Hematopoietic multipotent progenitor cell treated with erythropoietin and hydrocortisone succinate and interleukin-3 and kit ligand, for 8 days (in vitro differentiated cells): ENCODE results near the gene ARFGEF3.
A peak's percentile ranks its signal among the peaks of the same experiment; 100 is the strongest.
"Not testable (repeated sequence)": the region's sequence is repeated elsewhere in the genome, so short reads cannot be mapped to it uniquely, and the experiment has no call there.

Experiments
- DNase-seq: peaks from one replicate; pipeline ENCODE4 v3.0.0-alpha.2; 2015

The ARFGEF3 gene

DNA sequence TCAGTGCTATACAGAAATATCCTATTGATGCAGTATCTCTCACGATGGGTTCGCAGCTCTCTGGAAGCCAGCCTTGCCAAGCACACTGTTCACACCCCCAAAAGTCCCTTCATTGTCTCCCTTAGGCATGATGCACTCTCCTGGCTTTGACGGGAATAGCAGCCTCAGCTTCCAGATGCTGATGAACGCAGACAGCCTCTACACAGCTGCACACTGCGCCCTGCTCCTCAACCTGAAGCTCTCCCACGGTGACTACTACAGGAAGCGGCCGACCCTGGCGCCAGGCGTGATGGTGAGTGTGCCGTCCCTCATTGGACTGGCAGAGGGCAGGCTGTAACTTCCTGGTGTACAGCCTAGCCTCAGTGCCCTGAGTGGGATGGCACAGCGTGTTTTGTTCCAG is 116.6 kb downstream of the ARFGEF3 start:
- DNase-seq, result no peak

DNA sequence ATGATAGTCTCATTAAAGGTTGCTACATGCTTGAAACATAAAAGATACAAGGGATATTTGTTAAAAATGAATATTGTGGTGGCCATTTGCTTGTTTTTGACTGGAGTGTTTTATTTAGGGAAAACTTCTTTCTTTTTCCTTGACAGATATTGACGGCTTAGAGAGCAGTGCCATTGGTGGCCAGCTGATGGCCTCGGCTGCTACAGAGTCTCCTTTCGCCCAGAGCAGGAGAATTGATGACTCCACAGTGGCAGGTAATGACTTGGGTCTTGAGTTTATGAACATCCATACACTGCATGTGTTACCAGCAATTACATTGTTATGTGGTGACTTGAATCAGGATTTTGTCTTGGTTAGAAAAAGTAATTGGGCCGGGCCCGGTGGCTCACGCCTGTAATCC is 124.1 kb downstream of the ARFGEF3 start:
- DNase-seq, result no peak

DNA sequence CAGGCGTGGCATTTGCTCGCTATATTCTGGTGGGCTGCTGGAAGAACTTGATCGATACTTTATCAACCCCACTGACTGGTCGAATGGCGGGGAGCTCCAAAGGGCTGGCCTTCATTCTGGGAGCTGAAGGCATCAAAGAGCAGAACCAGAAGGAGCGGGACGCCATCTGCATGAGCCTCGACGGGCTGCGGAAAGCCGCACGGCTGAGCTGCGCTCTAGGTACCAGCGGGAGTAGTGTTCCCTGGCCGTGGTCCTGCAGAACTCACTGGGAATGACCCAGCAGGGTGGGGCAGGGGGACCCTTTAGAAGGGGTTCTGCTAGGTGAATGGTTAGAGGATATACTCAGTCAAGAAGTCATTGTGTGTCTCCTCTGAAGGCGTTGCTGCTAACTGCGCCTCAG is 125.0 kb downstream of the ARFGEF3 start:
- DNase-seq, result no peak

DNA sequence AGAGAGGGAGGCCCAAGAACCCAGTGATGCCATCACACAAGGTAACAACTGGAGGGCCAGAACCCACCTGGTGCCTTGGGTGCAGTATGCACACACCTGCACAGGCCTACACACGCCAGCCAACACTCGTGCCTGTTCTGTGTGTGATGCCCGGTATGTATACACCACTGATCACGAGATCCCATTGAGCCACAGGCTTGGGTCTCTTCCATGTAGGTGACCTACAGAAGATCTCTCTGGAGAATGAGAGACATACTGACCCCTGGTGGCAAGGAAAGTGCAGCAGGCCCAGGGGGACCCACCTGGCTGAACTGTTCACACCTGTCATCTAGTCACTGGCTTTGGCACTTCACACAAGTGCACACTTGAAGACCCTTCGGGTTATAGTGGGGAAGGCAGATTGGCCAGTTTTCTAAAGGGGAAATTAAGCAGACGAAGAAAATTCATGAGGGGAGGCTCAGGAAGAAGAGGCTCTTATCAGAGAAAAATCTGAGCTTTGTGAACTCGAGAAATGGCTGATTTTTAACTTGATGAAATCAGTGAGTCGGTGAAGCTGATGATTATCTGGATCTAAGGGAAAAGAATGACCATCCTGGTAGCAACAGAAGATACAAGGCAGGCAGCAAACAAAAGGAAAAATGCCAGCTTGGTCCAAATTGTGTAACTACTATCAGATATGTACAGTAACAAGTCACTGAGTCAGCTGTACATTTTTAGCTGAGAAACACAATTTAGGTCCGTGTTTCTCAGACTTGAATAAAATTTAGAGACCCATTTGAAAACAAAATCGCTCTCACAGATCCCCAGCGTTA is 125.6 kb downstream of the ARFGEF3 start:
- peak; percentile 26 for DNase-seq

DNA sequence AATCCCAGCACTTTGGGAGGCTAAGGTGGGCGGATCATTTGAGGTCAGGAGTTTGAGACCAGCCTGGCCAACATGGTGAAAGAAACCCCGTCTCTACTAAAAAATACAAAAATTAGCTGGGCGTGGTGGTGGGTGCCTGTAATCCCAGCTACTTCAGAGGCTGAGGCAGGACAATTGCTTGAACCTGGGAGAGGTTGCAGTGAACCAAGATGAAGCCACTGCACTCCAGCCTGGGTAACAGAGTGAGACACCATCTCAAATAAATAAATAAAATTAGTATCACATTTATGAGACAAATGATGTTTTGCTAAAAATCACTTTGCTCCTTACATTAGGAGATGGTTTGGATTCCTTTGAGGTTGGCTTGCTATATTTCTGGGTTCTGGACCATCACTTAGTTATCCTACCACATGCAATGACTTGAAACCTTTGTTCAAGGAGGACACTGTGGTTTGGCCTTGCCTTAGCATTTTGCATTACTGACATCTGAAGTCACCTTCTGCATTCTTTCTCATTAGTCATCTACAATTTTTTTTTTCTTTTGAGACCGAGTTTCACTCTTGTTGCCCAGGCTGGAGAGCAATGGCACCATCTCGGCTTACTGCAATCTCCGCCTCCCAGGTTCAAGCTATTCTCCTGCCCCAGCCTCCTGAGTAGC is 126.8 kb downstream of the ARFGEF3 start:
- DNase-seq, result not testable (repeated sequence)

DNA sequence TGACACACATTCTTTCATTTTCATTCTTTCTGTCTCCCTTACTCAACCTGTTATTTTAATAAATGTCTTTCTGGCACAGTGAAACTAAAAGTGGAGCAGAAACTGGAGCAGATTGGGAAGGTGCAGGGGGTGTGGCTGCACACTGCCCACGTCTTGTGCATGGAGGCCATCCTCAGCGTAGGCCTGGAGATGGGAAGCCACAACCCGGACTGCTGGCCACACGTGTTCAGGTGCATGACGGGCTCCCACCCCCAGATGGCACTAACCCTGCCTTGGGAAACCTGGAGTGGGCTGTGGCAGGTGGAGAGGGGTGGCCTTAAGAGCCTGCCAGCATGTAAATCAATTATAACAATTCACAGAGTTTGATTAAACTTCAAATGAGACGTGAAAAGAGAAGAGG is 128.0 kb downstream of the ARFGEF3 start:
- no peak for DNase-seq

DNA sequence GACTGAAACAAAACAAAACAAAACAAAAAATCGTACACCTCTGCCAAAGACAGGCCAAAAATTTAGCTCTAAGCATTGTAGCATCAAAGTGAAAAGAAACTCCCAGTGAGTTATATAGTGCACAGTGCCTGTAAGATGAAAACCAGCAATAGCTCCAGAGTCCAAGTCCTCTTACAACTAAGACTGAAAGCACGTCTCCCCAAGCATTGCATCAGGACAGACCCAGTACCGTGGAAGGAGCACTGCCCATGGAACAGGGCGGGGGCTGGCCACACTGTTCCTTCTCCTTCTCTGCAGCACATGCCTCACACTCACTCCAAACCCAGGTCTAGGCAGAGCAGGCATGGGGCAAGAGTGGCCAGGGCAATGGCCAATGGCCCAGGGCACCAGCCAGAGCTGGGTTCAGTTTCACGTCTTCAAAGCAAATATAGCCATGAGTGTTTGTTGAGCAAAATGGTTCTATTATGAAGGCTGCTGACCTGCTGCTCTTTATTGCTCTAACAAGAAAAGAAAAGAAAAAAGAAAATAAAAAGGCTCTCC is 128.8 kb downstream of the ARFGEF3 start:
- DNase-seq, result no peak

DNA sequence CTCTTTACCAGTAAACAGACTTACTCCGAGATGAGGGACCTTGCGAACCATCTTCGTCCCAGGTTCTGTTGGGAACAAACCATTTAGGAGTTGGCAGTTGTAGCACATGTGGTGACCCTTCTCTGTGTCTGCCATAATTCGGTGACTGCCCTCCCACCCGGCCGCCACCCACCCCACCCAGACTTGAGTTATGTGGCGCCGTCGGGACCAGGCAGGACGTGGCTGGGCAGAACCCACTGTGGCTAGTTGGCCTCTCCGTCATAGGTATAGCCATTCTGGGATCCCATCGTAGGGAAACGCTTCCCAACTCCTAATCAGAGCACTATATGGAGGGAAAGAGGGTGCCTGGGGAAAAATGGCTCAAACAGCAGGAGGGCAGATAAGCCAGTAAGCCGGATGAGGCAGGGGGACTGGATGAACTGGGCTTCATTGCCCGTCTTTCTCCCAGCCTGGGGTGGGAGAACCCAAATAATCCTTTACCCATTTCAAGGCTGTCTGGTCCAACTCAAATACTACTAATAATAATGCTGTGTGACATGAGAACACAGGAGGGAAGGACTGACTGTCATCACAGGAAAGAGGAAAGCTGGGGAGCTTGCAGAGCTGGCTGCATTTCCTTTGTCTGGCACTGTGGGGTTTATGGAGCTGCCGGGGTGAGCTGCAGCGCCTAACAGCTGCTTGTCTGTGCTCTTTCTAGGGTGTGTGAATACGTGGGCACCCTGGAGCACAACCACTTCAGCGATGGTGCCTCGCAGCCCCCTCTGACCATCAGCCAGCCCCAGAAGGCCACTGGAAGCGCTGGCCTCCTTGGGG is 129.5 kb downstream of the ARFGEF3 start:
- DNase-seq, result no peak

DNA sequence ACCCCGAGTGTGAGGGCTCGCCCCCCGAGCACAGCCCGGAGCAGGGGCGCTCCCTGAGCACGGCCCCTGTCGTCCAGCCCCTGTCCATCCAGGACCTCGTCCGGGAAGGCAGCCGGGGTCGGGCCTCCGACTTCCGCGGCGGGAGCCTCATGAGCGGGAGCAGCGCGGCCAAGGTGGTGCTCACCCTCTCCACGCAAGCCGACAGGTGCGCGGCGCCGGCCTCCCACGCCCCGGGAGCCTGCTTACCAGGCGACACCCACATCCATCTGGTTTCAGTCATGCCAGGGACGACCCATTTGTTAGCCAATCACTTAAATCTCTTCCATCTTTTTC is 130.1 kb downstream of the ARFGEF3 start:
- DNase-seq, result no peak

DNA sequence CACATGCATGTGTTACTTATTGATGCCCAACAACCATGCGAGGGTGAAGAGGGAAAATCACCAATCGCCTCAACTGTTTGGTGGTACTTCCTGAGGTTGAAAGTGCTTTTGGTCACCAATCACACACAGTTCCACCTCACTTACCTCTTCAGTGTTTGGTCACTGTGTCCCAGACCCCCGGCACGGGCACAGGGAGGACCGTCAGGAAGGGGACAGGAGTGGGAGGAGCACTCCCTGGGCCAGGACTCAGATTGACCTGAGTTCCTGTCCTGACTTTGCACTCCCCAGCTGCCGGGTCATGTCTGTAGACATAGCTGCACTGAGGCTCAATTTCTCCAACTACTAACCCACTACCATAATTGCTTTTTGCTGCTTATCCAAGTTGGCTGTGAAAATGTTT is 130.7 kb downstream of the ARFGEF3 start:
- no peak for DNase-seq

DNA sequence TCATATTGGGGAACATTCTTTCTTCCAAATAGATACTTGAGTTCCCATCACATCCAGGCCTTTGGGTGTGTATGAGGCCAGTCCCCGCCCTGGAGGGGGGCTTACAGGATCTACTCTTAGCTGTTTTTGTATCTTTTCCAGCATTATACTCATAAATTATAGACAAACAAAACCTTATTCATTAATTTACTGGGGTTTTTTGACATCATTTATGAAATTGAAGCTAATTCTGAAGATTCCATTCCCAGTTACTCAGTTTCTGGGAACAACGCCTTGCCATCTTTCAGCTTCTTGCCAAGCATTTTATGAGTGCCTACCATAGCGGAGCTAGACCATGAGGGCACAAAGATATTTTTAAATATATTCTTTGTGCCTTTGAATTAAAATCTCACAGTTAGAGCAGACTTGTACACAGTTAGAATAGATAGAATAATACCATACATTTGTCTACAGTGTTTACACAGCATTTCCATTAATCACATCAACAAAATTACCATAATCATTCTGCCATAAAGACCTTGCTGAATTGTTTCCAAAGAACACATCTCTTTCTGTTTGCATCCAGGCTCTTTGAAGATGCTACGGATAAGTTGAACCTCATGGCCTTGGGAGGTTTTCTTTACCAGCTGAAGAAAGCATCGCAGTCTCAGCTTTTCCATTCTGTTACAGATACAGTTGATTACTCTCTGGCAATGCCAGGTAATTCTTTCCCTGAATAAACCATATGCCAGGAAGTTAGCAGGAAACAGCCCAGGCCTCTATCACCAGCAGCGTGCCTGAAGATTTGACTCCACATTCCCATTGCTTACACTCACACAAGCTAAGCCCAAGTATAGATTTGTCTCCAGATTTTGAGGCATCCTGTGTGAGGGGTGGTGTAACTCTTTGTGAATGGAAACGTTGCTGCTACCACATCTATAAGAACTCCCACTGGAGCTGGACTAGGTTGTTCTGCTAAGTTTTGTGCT is 132.0 kb downstream of the ARFGEF3 start:
- DNase-seq, result no peak

DNA sequence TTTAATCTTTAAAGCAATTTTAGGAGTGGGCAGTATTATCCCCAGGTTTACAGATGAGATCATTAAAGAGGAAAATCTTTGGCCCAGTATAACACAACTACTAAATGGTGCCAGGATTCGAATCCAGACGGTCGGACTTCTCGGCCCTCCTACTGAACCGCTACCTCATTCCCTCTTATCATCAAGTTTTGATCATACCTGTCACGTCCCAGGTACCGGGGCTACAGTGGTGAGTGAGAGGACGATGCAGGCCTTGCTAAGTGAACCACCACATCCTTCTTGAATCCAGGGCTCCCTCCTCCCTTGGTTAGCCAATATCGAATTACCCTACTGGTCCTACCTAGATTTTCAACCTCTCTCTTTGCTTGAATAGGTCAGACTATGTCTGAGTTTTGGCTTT is 134.6 kb downstream of the ARFGEF3 start:
- DNase-seq, result no peak

DNA sequence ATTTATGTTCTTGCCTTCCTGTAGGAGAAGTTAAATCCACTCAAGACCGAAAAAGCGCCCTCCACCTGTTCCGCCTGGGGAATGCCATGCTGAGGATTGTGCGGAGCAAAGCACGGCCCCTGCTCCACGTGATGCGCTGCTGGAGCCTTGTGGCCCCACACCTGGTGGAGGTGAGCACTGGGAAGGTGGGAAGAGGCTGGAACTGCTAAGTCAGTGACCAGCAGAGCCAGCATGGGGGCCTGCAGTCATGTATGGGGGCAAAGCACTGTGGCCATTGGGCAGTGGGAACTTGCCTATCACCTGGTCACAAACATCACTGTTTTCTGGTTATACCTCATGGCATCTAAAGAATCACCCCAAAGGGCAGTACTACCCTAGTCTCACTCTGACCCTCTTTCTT is 135.0 kb downstream of the ARFGEF3 start:
- no peak for DNase-seq

DNA sequence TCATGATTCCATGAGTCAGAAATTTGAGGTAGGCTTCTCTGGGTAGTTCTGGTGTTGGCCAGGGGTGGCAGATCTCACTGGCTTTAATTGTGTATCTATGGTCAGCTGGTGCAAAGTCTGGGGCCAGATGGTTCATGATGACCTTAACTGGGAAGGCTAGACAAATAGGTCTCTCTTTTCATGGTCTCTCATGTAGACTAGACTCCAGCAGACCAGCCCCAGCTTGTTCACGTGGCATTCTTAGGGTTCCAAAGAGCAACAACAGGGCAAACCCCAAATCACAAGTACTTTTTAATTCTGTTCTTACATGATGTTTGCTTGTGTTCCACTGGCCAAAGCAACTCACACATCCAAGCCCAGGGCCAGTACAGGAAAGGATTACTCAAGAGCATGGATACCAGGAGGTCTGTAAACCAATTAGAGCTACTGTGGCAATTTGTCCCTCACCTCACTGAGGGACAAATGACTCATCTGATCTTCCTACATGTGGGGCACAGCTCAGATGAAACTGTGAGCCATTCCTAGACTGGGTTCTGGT is 136.1 kb downstream of the ARFGEF3 start:
- DNase-seq, result no peak

DNA sequence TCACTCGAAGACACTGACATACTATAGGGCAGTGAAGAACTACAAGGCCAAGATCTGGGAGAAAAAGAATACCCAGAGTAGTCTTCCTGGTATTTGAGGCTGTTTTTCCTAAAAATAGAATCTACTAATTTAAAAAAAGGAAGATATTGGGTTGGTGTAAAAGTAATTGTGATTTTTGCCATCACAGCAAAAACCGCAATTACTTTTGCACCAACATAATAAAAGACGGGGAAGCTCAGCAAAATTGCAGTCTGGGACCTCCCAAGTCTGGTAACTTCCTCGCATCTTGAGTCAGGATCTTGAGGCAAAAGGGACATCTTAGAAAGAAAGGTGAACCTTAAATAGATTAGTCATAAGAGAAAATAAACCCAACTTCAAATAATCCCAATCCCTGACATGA is 138.7 kb downstream of the ARFGEF3 start:
- no peak for DNase-seq

DNA sequence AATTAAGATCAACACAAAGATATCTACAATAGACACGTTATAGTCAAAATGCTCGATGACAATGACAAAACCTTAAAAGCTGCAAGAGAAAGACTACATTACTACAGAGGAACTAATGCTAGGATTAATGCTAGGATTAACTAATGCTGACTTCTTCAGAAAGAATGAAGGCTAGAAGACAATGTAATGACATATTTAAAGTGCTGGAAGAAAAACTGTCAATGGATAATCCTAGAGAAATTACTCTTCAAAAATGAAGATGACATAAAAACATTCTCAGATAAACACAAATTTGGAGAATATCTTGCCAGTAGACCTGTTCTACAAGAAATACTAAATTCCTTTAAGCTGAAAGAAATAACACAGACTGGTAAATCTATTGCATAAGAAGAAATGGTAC is 140.8 kb downstream of the ARFGEF3 start:
- DNase-seq, result no peak

DNA sequence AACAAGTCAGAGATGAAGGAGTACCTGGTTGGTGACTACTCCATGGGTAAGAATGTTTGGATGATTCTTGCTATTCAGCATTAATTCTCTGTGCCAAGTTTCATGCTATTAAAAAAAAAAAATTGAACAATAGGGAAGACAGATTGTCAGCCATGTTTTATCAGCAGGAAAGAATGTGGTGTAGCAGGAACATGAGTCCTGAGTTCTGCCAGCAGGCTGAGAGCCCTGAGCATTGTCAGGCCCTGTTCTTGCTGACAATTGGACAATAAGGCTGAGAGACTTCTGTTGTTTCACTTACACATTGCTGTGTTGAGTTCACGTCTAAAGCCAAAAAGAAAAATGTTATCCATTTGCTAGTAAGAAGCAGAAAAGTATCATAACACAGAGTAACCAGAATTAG is 145.6 kb downstream of the ARFGEF3 start:
- no peak for DNase-seq

DNA sequence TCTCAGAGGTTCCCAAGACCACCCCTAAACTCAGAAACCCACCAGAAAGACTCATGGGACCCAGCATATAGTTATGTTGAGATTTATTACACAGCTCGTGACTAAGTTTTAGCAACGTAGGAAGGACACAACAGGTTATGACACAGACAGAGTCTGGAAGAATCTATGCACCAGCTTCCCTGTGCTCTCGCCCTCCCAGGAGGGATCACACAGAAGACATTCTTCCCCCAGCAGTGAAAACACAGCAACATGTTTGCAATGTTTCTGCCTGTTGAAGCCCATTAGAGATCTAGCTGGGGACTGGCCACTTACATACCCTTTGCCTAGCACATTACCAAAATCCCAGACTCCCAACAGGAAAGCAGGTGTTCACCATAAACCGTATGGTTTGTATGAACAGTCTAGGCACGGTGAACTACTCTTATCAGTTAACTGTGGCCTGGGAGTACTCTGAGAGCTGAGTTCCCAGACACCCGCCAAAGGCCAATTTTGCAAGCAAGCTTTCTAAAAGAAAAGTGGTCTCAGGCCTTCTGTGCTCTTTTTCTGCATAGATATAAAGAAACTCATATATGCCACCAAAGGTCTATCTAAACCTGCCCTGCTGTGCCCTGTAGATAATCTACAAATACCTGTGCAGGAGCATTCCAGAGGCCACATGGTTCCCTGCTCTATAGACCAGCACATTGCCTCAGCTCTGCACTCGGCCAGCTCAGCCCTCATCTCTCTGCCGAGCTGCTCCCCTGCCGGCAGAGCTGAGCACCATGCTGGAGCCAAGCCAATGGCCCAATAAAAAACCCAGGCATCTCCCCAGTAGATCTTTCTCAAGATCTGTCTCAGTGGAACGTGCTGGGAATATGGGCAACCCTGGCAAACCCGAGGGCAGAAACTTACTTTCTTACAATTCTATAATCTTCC is 146.3 kb downstream of the ARFGEF3 start:
- no peak for DNase-seq

DNA sequence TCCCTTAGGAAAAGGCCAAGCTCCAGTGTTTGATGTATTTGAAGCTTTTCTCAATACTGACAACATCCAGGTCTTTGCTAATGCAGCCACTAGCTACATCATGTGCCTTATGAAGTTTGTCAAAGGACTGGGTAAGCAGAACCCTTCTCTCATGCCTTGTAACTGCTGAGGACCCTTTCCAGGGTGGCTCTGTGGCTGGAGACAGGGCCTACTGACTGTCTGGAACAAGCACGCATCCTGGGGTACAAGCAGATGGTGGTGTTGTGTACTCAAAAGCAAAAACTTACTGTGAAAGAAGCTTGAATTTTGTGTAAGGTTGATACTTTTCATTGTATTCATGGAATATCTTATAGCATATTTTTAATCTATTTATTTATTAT is 147.0 kb downstream of the ARFGEF3 start:
- DNase-seq, result no peak

DNA sequence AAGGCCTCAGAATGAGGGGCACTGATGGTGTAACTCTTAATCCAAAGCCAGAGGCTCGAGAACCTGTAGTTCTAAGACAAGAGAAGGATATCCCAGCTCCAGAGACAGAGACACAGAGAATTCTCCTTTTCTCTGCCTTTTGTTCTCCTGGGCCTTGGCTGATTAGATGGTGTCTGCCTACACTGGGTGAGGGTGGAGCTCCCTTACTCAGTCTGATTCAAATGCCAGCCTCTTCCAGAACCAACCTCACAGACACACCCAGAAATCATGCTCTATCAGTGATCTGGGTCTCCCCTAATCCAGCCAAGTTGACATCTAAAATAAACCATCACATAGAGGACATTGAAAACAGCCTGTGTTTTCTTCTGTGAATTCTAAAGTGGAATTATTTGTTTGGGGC is 148.0 kb downstream of the ARFGEF3 start:
- DNase-seq, result no peak

DNA sequence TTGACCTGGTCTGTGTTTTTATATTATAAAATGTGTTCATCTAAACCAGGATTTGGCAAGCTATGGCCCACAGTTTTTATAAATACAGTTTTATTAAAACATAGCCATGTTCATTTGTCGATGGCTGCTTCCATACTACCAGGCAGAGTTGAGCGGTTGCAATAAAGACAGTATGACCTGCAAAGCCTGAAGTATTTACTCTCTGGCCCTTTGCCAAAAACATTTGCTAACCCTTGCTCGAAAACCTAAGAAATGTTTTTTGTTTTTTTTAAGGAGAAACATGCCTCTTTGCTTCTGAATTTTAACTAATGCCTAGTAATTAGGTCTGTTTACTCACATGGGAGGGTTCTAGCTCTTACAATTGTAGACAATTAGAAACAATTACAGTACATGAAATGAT is 148.6 kb downstream of the ARFGEF3 start:
- no peak for DNase-seq
